Endothelial cell of umbilical vein (primary cell): ENCODE results near the gene RIMS4. TPM values are rescaled to one million over a fixed set of nuclear protein-coding genes. Genes with fewer than 3 reads are reported as not detected.

Experiments used
- BruUV-seq: library from RNA; stranded (reverse); fragments of 400-500 nt; replicated peaks from 2 replicates; lab custom pipeline; 2021; lab: Mats Ljungman, UMichigan
- CTCF ChIA-PET: fragments of 300-600, 350-600 bp; sonication (Branson Sonifier 250); formaldehyde crosslinking; loops from one replicate; lab custom pipeline; 2021; ENCODE audit warnings: antibody characterized with exemption, inconsistent platforms; lab: Charles Lee
- POLR2A ChIA-PET: fragments of 300-600, 350-600 bp; sonication (Branson Sonifier 250); formaldehyde crosslinking; loops from one replicate; lab custom pipeline; 2021; ENCODE audit warnings: antibody characterized with exemption, inconsistent platforms; lab: Charles Lee
- DNase-seq: peaks from one replicate; pipeline ENCODE4 v3.0.0-alpha.2; 2011; ENCODE audit warnings: low read depth, low spot score
- FAIRE-seq: peaks from 2 replicates; lab custom pipeline; 2011; peaks lifted over from hg19 to GRCh38; lab: Jason Lieb, UNC
- H2AFZ ChIP-seq: 2 replicates; pipeline ENCODE4 v1.6.0; 2012; ENCODE audit warnings: low read depth, low read length, control low read depth, inconsistent platforms
- H3K27ac ChIP-seq: 2 replicates; pipeline ENCODE4 v1.5.1; 2011; ENCODE audit warnings: low read depth, mild to moderate bottlenecking, control low read depth, low read length, moderate library complexity; ENCODE audit not compliant: insufficient read depth
- H3K27me3 ChIP-seq, 2 experiments: 2 replicates each; pipeline versions ENCODE4 v1.6.0 to v1.6.1; 2011; ENCODE audit warnings: low read length in 2 of 2, mixed read lengths in 1 of 2; ENCODE audit not compliant: control insufficient read depth in 2 of 2, insufficient read depth in 2 of 2
- H3K36me3 ChIP-seq, 2 experiments: 2 replicates in 1 of 2; 3 replicates in 1 of 2; pipeline ENCODE4 v1.5.1; 2011; ENCODE audit warnings: low read length in 2 of 2, mild to moderate bottlenecking in 1 of 2, moderate library complexity in 1 of 2; ENCODE audit not compliant: control insufficient read depth in 2 of 2, insufficient read depth in 2 of 2; ENCODE audit errors: extremely low read depth in 1 of 2
- H3K4me1 ChIP-seq: 3 replicates; pipeline ENCODE4 v1.5.1; 2011; ENCODE audit warnings: mild to moderate bottlenecking, low read length; ENCODE audit not compliant: control insufficient read depth, insufficient read depth; ENCODE audit errors: extremely low read depth
- H3K4me2 ChIP-seq: 2 replicates; pipeline ENCODE4 v1.6.1; 2011; ENCODE audit warnings: low read length, control low read depth, mixed read lengths; ENCODE audit not compliant: insufficient read depth
- H3K4me3 ChIP-seq, 3 experiments: fragments of 200-600 bp in 1 of 3; sonication (generic), shearing (Covaris generic) in 1 of 3; replicated peaks in 1 of 3; 2 replicates each; pipeline ENCODE4 v1.5.1; 2011 to 2016; ENCODE audit warnings: control low read depth in 3 of 3, low read length in 3 of 3, mild to moderate bottlenecking in 2 of 3, inconsistent platforms in 1 of 3, low read depth in 1 of 3, moderate library complexity in 1 of 3; ENCODE audit not compliant: insufficient read depth in 1 of 3
- H3K79me2 ChIP-seq: 2 replicates; pipeline ENCODE4 v1.6.0; 2012; ENCODE audit warnings: low read length, inconsistent platforms; ENCODE audit not compliant: control insufficient read depth, insufficient read depth
- H3K9ac ChIP-seq: replicated peaks from 2 replicates; pipeline ENCODE3; 2011; ENCODE audit warnings: low read length, control low read depth; ENCODE audit not compliant: insufficient read depth; ENCODE audit errors: extremely low read depth
- H3K9me1 ChIP-seq: replicated peaks from 3 replicates; pipeline ENCODE4 v1.6.0; 2011; ENCODE audit warnings: mild to moderate bottlenecking, low read length; ENCODE audit not compliant: control insufficient read depth, insufficient read depth; ENCODE audit errors: extremely low read depth
- H3K9me3 ChIP-seq: replicated peaks from 2 replicates; pipeline ENCODE4 v1.5.1; 2012; ENCODE audit warnings: low read length, inconsistent platforms; ENCODE audit not compliant: control insufficient read depth, insufficient read depth
- H4K20me1 ChIP-seq: replicated peaks from 2 replicates; pipeline ENCODE3; 2011; ENCODE audit warnings: mild to moderate bottlenecking, low read length; ENCODE audit not compliant: control insufficient read depth, insufficient read depth; ENCODE audit errors: extremely low read depth
- EZH2 ChIP-seq: IDR thresholded peaks from 2 replicates; pipeline ENCODE4 v1.6.1; 2012; ENCODE audit warnings: borderline replicate concordance, low read depth, mild to moderate bottlenecking, moderate library complexity, low read length, inconsistent platforms; ENCODE audit not compliant: severe bottlenecking
- FOS ChIP-seq: IDR thresholded peaks from 2 replicates; pipeline ENCODE4 v1.6.1; 2011; ENCODE audit warnings: mild to moderate bottlenecking, low read length, moderate library complexity, borderline replicate concordance; ENCODE audit not compliant: insufficient read depth
- GATA2 ChIP-seq: IDR thresholded peaks from 2 replicates; pipeline ENCODE4 v1.7.0; 2011; ENCODE audit warnings: low read depth, mild to moderate bottlenecking, moderate library complexity, mixed read lengths, low read length; ENCODE audit not compliant: insufficient read length, insufficient read depth
- JUN ChIP-seq: IDR thresholded peaks from 2 replicates; pipeline ENCODE4 v1.6.1; 2011; ENCODE audit warnings: borderline replicate concordance, low read depth; ENCODE audit not compliant: insufficient read length, insufficient read depth
- MYC ChIP-seq: IDR thresholded peaks from one replicate; pipeline ENCODE4 v1.6.1; 2011; ENCODE audit warnings: mild to moderate bottlenecking, low read depth, low read length
- POLR2A ChIP-seq: IDR thresholded peaks from 2 replicates; pipeline ENCODE4 v1.6.1; 2012; ENCODE audit warnings: low read depth, mild to moderate bottlenecking, control low read depth, low read length
- POLR2AphosphoS5 ChIP-seq: IDR thresholded peaks from 2 replicates; pipeline ENCODE4 v1.6.1; 2012; ENCODE audit warnings: low read depth, mild to moderate bottlenecking, control low read depth, low read length, moderate library complexity; ENCODE audit not compliant: insufficient read depth
- dilution Hi-C: fragments of 300-500 bp; cut with MboI; formaldehyde crosslinking; loops from one replicate; pipeline ENCODE4 v1.15.0; 2019; ENCODE audit warnings: low sequenced_read_pairs; ENCODE audit not compliant: extremely low pct_ligation_motif_present
- intact Hi-C: fragments of 100-400 bp; cut with micrococcal nuclease; formaldehyde crosslinking; loops from one replicate; pipeline ENCODE4 v1.10.0; 2022
- polyA plus RNA-seq, 4 experiments: library from polyadenylated mRNA; depleted of rRNA in 3 of 4; stranded (reverse) in 3 of 4; unstranded in 1 of 4; fragments of >200 nt; gene quantifications; 2 replicates each; pipeline versions ENCODE4 v1.2.1 to v1.2.3, GENCODE V29; 2011 to 2012; ENCODE audit warnings: missing spikeins in 1 of 4
- total RNA-seq: library from RNA; stranded (reverse); gene quantifications from 2 replicates; pipeline ENCODE4 v1.2.3, GENCODE V29; 2021
- TF ChIP-seq, protein P1 (sequence below): IDR thresholded peaks from 2 replicates; pipeline ENCODE4 v1.6.1; 2011; ENCODE audit not compliant: insufficient read depth, insufficient read length
- TF ChIP-seq, protein P2 (sequence below), 2 donors: IDR thresholded peaks; 1 replicate in 1 of 2; 2 replicates in 1 of 2; pipeline ENCODE4 v1.5.1; 2011; ENCODE audit warnings: low read length in 2 of 2, mild to moderate bottlenecking in 2 of 2, moderate library complexity in 2 of 2, control low read depth in 1 of 2, inconsistent platforms in 1 of 2, low read depth in 1 of 2; ENCODE audit not compliant: insufficient read depth in 1 of 2; ENCODE audit errors: extremely low read depth in 1 of 2

Gene RIMS4
- total and polyA plus RNA-seq, 2 donors (not counting 3 experiments of a cell fraction or from before 2014, with no cell fraction given) = not detected

DNA sequence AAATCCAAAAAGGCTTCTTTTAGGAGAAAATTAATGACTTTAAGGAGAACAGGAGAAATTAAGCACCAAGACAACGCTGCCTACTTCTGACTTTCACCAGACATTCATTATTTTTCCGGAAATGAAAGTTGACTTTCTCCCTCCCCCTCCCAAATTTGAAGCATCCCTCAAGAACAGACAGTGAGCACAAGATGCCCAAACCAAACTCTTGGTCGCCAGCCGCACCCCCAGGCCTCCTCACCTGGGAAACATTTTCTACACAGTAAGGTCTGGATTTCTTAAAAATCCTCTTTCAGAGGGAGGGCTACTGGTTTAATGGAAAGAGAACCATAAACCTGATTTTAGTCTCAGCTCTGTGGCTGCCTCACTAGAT lies 2.7 kb downstream of the RIMS4 start:
- CTCF ChIA-PET = no interaction called here
- no peaks in the 10 kb centered on the region for H3K9me3 ChIP-seq
- no peaks in the 10 kb centered on the region for H4K20me1 ChIP-seq
- H3K36me3 ChIP-seq = no peaks in the 10 kb centered on the region
- no peak overlapping the region for H2AFZ ChIP-seq
- peaks cover 45 to 47% of the 10 kb centered on the region in 2 experiments for H3K27me3 ChIP-seq
- H3K4me2 ChIP-seq = no peak overlapping the region
- dilution Hi-C loops = no loop called here
- H3K79me2 ChIP-seq = no peaks in the 10 kb centered on the region
- H3K27ac ChIP-seq = no peak overlapping the region
- H3K4me1 ChIP-seq = no peaks in the 10 kb centered on the region
- DNase-seq (no peak), FAIRE-seq (no peak)
- POLR2A ChIA-PET = no interaction called here
- H3K9ac ChIP-seq = no peak overlapping the region
- BruUV-seq = no TSS peak
- H3K4me3 ChIP-seq = no peak overlapping the region
- no peak for TF ChIP-seq POLR2AphosphoS5
- TF ChIP-seq, protein P1, sequence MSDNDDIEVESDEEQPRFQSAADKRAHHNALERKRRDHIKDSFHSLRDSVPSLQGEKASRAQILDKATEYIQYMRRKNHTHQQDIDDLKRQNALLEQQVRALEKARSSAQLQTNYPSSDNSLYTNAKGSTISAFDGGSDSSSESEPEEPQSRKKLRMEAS = no peak
- no peak for TF ChIP-seq MYC
- TF ChIP-seq, protein P2, sequence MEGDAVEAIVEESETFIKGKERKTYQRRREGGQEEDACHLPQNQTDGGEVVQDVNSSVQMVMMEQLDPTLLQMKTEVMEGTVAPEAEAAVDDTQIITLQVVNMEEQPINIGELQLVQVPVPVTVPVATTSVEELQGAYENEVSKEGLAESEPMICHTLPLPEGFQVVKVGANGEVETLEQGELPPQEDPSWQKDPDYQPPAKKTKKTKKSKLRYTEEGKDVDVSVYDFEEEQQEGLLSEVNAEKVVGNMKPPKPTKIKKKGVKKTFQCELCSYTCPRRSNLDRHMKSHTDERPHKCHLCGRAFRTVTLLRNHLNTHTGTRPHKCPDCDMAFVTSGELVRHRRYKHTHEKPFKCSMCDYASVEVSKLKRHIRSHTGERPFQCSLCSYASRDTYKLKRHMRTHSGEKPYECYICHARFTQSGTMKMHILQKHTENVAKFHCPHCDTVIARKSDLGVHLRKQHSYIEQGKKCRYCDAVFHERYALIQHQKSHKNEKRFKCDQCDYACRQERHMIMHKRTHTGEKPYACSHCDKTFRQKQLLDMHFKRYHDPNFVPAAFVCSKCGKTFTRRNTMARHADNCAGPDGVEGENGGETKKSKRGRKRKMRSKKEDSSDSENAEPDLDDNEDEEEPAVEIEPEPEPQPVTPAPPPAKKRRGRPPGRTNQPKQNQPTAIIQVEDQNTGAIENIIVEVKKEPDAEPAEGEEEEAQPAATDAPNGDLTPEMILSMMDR (IDR thresholded peaks at IDR 0.05; ENCODE audit: extremely low read depth in 1 of 2, insufficient read depth in 1 of 2, low read depth in 1 of 2, low read length in 2 of 2) = no peak
- no peak for TF ChIP-seq EZH2
- no peak for TF ChIP-seq GATA2
- TF ChIP-seq POLR2A = no peak
- TF ChIP-seq FOS = no peak
- TF ChIP-seq JUN = no peak
- H3K9me1 ChIP-seq = no peaks in the 10 kb centered on the region
- intact Hi-C loops = no loop called here
